Cardiac fibroblast (primary cell): ENCODE measurements around the gene CCDC185.
A peak's percentile ranks its signal among the peaks of the same experiment; 100 is the strongest.

Experiments used
- DNase-seq, 2 donors: peaks; one replicate each; pipeline versions ENCODE4 v3.0.0 to v3.0.0-alpha.2; 2010; ENCODE audit warnings: low read depth in 2 of 2
- H3K4me3 ChIP-seq, 2 donors: replicated peaks in 1 of 2; 1 replicate in 1 of 2; 2 replicates in 1 of 2; pipeline ENCODE4 v1.5.1; 2011; ENCODE audit warnings: low read depth in 2 of 2, low read length in 2 of 2, mild to moderate bottlenecking in 2 of 2, moderate library complexity in 1 of 2
- TF ChIP-seq, protein P1 (sequence below): IDR thresholded peaks from one replicate; pipeline ENCODE4 v1.5.1; 2011; ENCODE audit warnings: low read depth, mild to moderate bottlenecking, low read length, inconsistent platforms

The CCDC185 gene

DNA sequence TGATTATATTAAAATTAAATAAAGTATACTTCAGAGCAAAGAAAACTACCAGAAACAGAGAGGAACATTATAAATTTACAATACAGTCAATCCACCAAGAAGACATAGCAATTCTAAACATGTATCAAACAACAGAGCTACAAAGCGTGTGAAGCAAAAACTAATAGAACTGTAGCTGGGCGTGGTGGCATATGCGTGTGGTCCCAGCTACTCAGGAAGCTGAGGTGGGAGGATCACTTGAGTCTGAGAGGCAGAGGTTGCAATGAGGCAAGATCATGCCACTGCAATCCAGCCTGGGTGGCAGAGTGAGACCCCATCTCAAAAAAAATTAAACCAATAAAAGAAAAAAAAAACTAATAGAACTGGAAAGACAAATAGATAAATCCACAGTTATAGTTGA lies 12.3 kb downstream of the CCDC185 start:
- TF ChIP-seq, protein P1, sequence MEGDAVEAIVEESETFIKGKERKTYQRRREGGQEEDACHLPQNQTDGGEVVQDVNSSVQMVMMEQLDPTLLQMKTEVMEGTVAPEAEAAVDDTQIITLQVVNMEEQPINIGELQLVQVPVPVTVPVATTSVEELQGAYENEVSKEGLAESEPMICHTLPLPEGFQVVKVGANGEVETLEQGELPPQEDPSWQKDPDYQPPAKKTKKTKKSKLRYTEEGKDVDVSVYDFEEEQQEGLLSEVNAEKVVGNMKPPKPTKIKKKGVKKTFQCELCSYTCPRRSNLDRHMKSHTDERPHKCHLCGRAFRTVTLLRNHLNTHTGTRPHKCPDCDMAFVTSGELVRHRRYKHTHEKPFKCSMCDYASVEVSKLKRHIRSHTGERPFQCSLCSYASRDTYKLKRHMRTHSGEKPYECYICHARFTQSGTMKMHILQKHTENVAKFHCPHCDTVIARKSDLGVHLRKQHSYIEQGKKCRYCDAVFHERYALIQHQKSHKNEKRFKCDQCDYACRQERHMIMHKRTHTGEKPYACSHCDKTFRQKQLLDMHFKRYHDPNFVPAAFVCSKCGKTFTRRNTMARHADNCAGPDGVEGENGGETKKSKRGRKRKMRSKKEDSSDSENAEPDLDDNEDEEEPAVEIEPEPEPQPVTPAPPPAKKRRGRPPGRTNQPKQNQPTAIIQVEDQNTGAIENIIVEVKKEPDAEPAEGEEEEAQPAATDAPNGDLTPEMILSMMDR, result no peak
- no peak overlapping the region for H3K4me3 ChIP-seq
- DNase-seq, result no peak

DNA sequence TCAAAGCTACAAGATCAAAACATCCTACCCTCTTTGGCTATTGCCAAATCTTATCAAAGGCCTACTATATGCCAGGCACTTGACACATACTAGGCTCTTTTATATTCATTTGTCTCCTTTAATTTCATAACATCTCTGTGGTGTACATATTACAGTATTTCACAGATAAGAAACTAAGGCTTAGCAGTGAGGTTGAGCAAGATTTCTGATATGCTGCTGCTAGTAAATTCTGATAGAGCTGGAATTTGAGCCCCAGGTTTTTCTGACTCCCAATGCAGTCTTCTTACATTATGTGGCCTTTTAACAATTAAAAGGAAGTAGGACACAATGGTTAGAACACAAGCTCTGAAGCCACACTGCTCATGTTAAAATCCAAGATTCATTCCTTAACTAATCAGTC lies 16.8 kb downstream of the CCDC185 start:
- DNase-seq, result no peak
- TF ChIP-seq, protein P1, result no peak

DNA sequence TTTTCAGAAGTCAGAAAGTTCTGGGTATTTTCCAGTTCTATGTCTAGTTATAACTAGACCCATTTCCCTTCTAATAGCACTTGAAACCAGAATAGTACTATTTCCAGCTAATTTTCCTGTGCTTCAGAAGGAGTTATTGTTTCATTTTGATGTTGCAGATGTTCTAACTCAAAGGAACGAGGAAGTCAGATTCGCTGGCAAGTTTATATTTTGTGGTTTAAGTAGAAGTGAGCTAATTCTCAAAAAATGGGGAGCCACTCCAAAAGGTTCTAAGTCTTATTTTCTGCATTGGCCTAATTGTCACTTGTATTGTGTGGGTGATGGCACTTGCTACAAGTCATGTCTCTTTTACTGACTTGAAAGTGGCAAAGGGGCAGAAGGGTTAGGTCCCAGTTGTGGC lies 18.1 kb downstream of the CCDC185 start:
- H3K4me3 ChIP-seq, result no peak overlapping the region
- peak; percentile 17 to 50 for DNase-seq
- TF ChIP-seq, protein P1, result no peak

More for the DNA sequence above, 16.8 kb downstream of the CCDC185 start:
- no peak overlapping the region for H3K4me3 ChIP-seq

DNA sequence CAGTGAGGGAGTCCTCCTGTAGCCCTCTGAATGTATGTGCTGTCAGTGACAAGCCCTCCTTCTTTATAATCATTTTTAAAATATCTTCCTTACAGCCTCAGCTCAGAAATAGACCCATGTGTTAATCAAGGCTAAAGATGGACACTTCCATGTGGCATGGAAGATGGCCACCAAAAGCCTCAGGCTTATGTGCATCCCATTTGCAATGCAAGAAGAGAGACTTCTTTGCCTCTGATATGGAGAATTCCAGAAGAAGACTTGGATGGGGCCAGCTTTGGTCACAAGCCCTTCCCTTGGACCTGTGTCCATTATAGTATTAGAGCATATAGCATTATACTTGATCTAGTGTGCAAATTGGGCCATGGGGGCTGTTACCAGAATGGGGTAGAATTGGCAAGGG lies 18.5 kb downstream of the CCDC185 start:
- H3K4me3 ChIP-seq, result no peak overlapping the region
- no peak for DNase-seq
- TF ChIP-seq, protein P1, result no peak

DNA sequence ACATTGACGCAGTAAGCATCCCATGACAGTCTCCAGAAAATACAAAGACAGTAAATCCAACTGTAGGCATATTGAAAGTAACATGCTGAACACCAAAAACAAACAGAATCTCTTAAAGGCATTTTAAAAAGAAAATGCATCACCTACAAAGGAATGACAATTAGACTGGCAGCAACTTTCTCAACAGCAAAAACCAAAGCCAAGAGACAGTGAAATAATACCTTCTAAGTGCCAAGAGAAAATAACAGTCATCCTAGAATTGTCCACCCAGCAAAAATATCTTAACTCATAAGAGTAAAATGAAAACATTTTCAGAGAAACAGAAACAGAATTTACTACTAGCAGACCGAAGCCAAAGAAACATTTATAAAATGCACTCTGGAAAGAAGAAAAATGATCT lies 20.0 kb downstream of the CCDC185 start:
- no peak overlapping the region for H3K4me3 ChIP-seq
- no peak for DNase-seq
- TF ChIP-seq, protein P1, result no peak

DNA sequence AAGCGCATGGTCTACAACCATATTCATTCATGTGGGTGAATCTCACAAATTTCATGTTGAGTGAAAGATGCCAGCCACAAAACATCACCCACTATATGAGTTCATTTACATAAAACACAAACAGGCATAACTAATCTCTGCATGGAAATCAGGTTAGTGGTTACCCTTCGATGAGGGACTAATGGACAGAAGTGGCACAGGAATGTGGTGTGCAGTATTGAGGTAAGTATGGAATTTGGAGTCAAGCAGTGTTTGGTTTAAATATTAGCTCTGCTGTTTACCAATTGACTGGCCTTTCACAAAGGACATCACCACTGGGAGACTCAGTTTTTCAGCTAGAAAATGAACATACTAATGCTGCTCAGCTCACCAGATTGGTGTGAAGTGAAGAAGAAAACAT lies 24.2 kb downstream of the CCDC185 start:
- H3K4me3 ChIP-seq, result no peak overlapping the region
- TF ChIP-seq, protein P1, result no peak
- DNase-seq, result no peak

DNA sequence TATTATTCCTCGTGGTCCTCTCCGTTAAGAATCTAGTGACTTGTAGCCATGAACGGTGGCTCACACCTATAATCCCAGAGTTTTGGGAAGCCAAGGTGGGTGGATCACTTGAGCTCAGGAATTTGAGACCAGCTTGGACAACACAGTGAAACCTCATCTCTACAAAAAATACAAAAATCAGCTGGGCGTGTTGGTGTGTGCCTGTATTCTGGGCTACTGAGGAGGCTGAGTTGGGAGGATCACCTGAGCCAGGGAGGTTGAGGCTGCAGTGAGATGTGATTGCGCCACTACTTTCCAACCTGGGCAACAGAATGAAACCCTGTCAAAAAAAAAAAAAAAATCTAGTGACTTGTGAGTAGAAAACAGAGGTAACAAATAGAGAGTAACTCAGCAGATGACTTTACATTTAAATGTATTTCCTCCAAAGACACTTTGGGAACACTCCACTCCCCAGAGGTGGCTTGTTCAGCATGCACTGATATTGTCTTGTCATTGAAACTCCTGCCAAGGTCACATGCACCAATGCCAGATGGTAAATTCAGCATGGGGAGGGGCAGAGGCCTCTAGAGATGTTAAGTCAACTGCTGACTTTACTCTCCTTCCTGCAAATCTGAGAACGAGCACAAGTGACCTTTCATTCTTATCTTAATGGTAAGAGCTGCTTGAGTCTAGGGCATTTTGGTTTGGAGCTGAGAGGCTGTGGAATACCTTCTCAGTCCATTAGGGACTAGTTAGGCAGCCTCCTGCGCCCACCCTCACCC lies 24.9 kb downstream of the CCDC185 start:
- no peak for DNase-seq
- TF ChIP-seq, protein P1, result no peak
- no peak overlapping the region for H3K4me3 ChIP-seq
